ENCODE results near the gene SPATA2L.
A peak's percentile ranks its signal among the peaks of the same experiment; 100 is the strongest.
"Not testable (repeated sequence)": the region's sequence is repeated elsewhere in the genome, so short reads cannot be mapped to it uniquely, and the experiment has no call there.

Gene SPATA2L

DNA sequence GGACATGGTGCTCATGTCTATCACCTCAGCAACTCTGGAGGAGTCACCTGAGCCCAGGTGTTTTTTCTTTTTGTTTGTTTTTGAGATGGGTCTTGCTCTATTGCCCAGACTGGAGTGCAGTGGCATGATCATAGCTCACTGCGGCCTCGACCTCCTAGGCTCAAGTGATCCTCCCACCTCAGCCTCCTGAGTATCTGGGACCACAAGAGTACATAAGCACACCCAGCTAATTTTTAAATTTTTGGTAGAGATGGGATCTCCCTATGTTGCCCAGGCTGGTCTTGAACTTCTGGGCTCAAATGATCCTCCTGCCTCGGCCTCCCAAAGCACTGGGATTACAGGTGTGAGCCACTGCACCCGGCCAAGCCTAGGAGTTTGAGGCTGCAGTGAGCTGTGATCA is 11.9 kb downstream of the SPATA2L start:
- DNase-seq (ENCODE audit: low spot score): not testable (repeated sequence)

DNA sequence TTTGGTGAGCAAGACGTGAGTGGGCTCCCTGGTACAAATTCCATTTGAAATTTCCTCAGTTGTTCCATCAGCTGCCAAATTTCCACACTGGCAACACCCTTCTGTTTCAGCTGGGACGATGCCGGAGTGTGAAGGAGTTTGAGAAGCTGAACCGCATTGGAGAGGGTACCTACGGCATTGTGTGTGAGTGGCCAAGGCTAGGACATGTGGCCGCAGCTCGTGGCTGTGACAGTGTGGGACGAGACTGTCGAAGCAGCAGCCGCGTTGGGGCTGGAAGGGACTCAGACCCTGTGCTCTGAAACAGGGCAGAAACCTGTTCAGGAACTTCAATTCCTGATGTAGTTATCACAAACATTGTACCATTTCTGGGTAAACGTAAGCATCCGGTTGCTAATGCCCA is 12.4 kb downstream of the SPATA2L start:
- DNase-seq (ENCODE audit: low spot score): no peak

DNA sequence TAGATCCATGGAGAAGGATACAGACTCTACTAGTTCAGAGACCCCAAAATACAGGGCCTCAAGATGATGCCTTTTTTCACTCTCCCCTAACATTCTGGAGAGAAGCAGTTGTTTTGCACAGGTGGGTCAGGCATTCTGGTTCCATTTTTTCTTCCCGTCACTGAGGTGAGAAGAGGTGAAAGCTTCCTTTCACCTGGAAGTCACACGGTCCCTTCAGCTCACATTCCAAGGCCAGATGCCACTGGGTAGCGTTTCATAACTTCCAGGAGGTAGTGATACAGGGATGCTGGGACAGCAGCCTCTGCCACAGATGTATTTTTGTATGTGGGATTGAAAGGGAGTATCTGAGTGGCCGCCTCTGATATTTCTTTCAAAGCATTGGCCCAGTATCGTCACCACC is 13.1 kb downstream of the SPATA2L start:
- DNase-seq (ENCODE audit: low spot score): no peak

DNA sequence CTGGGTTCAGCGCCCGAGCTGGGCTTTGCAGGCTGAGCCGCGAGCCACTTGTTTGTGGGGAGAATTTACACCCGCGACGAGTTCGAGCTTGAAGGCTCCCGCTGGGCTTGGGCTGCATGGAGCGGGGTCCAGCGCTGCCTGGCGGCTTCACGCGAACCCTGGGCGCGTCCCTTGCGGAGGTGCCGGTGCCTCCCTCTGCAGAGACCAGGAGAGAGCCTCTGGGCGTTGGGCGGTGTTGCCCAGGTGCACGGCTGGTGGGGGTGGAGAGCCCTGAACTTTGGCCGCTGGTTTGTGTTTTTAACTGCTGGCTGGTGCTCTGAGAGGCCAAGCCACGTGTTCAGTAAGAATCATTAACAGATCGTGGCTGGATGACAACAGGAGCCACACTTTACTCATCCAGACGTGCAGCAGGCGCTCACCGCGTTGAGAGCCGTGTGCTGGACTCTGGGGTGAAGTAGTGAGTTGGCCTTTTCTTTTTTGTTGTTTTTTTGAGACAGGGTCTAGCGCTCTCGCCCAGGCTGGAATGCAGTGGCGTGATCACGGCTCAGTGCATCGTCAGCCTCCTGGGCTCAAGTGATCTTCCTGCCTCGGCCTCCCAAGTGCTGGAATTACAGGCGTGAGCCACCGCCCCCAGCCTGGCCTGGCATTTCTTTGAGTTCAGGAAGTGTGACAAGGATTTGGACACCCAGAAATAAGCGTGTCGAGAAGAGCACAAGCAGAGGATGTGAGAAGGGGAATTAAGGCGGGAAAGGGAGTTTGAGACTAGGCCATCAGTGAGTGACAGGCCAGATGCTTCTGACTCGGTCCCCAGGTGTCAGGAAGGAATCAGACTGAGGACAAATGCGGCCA is 14.2 kb downstream of the SPATA2L start:
- DNase-seq (ENCODE audit: low spot score): no peak

DNA sequence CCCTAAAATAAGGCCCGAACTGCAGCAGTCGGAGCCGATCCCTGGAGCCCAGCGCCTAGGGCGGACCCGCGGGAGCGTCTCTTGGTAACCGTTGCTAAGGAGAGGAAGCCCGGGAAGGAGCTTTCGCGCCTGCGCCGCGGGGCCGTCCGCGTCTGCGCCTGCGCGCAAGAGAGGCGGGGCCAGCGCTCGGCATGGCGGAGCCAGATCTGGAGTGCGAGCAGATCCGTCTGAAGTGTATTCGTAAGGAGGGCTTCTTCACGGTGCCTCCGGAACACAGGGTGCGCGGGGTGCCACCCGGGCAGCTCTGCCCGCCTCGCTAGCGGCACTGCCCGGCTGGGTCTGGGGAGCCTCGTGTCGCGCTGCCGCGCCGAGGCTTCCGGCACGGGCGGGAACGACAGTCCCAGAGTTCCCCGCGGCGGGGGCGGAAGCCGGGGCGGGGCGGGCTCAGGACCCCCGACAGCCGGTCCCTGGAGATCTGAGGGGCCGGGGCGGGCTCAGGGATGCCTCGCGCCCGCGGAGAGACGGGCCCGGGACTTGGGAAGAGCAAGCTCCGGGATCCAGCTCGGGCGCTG is 14.9 kb downstream of the SPATA2L start, which contains the start of gene CDK10:
TSS of gene CDK10 (plus strand) at position 170 of the 572 bp plus-strand sequence. CDS start at position 192, 22 bp downstream.
- peak; percentile 83 for DNase-seq (ENCODE audit: low spot score)

GRCh38 chr16:89685916-89686315 is 15.6 kb downstream of the SPATA2L start:
- DNase-seq (ENCODE audit: low spot score): no peak

GRCh38 chr16:89678258-89678657 is 23.2 kb downstream of the SPATA2L start:
- no peak for DNase-seq (ENCODE audit: low spot score)

DNA sequence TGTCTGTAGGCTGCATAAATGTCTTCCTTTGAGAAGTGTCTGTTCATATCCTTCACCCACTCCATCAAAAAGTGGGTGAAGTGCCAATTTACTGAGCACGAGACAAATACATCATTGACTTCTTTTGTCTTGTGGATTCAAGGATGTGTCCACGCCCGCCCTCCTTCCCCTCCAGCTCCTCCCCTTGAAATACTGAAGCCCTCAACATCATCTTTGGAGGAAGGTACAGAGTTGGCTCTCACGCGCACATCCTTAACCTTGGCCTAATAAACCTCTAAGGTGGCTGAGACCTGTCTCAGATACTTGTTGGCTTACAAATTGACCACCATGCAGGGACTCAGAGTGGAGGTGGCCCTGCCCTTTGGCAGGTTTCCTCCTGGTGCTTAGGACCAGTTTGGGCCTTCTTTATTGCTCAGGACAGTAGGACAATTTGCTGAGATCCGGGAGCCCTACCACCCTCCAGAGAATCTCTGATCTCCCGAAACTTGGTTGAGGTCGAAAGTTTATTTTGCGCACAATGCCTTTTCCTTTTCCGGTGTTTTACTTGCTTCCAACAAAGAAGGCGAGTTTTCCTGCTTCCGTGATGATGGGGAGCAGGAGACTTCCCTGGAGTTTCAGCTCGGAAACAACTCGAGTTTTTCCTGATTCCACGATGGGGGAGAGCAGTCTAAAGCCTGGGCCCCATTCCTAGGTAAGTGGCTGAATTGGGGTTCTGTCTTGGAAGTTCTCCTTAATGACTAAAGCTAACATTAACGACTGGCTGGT is 29.1 kb downstream of the SPATA2L start:
- DNase-seq (ENCODE audit: low spot score): no peak

DNA sequence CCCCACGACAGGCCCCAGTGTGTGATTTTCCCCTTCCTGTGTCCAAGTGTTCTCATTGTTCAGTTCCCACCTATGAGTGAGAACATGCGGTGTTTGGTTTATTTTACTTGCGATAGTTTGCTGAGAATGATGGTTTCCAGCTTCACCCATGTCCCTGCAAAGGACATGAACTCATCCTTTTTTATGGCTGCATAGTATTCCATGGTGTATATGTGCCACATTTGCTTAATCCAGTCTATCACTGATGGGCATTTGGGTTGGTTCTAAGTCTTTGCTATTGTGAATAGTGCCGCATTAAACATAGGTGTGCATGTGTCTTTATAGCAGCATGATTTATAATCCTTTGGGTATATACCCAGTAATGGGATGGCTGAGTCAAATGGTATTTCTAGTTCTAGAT is 29.9 kb downstream of the SPATA2L start:
- DNase-seq (ENCODE audit: low spot score): not testable (repeated sequence)

GRCh38 chr16:89670496-89671431 is 30.7 kb downstream of the SPATA2L start:
- no peak for DNase-seq (ENCODE audit: low spot score)

DNA sequence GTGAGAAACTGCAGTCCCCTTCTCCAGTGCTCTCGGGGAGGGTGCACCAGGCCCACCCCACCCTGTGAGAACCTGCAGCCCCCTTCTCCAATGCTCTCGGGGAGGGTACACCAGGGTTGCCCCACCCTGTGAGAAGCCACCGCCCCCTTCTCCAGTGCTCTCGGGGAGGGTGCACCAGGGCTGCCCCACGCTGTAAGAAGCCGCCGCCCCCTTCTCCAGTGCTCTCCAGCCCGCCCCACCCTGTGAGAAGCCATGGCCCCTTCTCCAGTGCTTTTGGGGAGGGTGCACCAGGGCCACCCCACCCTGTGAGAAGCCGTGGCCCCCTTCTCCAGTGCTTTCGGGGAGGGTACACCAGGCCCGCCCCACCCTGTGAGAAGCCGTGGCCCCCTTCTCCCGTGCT is 31.8 kb downstream of the SPATA2L start:
- no peak for DNase-seq (ENCODE audit: low spot score)

GRCh38 chr16:89668790-89669158 is 32.7 kb downstream of the SPATA2L start:
- DNase-seq (ENCODE audit: low spot score): no peak

DNA sequence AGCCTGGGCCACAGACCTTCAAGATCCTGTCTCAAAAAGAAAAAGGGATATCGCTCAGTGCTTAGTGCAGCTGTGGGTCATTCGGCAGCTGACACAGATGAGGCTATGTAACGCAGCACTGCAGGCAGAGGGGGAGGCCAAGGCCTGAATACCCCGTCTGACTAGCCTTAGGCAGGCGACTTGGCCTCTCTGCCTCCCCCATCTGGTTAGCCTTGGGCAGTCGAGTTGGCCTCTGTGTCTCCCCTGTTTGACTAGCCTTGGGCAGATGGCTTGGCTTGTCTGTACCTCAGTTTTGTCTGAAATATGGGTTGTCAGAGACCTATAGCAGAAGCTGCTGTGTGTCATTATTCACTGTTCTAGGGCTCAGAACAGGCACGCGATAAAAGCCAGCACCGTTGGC is 33.9 kb downstream of the SPATA2L start:
- DNase-seq (ENCODE audit: low spot score): no peak

GRCh38 chr16:89667000-89667399 is 34.5 kb downstream of the SPATA2L start:
- DNase-seq (ENCODE audit: low spot score): not testable (repeated sequence)

DNA sequence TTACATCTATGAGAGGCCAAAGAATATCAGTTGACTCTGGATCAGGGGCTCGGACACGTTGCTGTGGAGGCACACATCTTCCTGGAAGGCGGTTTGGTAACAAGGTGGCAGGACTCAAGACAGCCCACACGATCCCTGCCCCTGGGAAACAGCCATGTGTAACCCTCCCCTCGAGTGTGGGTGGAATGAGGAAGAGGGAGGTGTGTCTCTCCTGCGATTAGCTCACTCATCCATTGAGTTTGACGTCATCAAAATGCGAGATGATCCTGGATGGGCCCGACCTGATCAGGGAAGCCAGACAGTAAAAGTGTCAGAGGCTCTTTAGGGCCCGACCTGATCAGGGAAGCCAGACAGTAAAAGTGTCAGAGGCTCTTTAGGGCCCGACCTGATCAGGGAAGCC is 37.3 kb downstream of the SPATA2L start:
- DNase-seq (ENCODE audit: low spot score): not testable (repeated sequence)

DNA sequence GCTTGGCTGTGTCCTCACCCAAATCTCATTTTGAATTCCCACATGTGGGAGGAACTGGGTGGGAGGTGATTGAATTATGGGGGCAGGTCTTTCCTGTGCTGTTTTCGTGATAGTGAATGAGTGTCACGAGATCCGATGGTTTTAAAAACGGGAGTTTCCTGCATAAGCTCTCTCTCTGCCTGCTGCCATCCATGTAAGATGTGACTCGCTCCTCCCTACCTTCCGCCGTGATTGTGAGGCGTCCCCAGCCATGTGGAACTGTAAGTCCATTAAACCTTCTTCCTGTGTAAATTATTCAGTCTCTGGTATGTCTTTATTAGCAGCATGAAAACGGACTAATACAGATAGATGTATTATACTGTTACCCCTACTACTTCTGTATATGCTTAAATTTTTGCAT is 40.3 kb downstream of the SPATA2L start:
- DNase-seq (ENCODE audit: low spot score): no peak

DNA sequence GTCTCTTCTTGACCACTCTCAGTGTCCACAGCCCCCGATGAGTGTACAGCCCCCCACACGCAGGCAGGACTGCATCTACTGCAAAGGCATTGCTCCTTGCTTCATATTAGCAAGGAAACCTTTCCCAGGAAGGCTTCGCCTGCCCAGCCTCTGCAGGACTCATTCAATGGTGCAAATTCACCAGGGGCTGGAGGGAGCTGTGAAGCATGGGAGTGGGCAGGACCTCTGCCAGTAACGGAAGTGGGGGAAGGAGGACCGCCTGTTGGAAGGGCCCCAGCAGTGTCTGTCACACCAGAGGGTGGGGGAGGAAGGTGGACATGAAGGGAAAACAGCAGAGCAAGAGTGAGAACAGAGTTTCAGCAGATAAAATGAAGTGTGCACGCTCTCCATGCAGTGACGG is 41.4 kb downstream of the SPATA2L start:
- no peak for DNase-seq (ENCODE audit: low spot score)

GRCh38 chr16:89658221-89658879 is 43.2 kb downstream of the SPATA2L start:
- no peak for DNase-seq (ENCODE audit: low spot score)

DNA sequence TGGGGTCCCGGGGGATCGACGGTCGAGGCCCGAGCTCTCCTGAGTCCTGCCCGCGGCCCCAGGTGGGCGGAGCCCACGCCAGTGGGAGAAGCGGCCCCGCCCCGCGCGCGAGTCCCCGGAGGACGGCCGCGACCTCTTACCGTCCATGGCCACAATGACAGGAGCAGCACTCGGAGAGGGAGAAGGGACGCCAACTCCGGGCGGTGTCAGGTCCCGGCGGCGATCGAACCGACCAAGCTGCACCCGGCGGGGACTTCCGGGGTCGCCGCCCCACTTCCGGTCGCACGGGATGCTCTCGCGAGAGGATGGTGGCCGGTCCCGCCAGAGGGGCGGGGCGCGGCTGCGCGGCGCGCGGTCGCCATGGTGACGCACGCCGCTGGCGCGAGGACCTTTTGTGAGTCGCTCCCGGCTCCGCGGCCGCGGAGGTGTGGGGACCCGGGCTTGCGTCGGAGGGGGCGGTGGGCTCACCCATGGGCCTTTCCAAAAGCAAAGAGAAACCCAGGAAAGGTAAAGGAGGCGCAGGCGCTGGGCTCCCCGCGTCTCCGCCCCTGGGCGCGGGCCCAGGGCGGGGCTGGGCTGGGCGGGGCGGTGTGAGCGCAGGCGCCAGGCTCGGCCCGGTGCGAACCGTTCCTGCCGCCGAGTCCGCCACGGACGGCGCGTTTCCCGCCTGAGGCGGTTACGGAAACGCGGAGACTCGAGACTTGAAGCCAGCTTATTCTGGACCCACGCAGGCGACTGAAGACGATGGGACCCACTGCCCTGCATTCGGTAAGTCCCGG is 43.9 kb downstream of the SPATA2L start, which contains the start of the genes CHMP1A and SPATA33:
TSS of gene CHMP1A (minus strand) at position 267 of the 779 bp plus-strand sequence. CDS start at position 147, 120 bp downstream.
TSS of gene SPATA33 (plus strand) at position 395 of the 779 bp plus-strand sequence. CDS start at position 471, 76 bp downstream.
- DNase-seq (ENCODE audit: low spot score): peak; percentile 76
